ENCODE results near the gene PHF21A.

DNA sequence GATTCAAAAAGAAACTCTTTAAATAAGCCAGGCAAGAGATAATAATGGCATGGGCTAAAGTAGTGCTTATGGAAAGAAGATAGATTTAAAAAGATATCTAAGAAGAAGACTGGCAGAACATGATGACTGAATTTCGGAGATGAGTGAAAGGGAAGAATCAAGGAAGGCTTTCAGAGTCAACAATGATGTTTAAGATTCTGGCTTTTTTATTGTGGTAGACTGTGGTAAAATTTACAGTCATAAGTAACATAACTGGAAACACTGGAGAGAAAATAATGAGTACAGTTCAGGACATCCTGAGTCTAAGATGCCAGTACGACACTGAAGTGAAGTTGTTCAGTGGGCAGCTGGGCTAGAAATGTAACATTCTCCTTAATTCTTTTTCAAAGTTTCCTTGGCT, 85.2 kb downstream of the PHF21A start:
- TF ChIP-seq, protein P1, sequence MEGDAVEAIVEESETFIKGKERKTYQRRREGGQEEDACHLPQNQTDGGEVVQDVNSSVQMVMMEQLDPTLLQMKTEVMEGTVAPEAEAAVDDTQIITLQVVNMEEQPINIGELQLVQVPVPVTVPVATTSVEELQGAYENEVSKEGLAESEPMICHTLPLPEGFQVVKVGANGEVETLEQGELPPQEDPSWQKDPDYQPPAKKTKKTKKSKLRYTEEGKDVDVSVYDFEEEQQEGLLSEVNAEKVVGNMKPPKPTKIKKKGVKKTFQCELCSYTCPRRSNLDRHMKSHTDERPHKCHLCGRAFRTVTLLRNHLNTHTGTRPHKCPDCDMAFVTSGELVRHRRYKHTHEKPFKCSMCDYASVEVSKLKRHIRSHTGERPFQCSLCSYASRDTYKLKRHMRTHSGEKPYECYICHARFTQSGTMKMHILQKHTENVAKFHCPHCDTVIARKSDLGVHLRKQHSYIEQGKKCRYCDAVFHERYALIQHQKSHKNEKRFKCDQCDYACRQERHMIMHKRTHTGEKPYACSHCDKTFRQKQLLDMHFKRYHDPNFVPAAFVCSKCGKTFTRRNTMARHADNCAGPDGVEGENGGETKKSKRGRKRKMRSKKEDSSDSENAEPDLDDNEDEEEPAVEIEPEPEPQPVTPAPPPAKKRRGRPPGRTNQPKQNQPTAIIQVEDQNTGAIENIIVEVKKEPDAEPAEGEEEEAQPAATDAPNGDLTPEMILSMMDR (IDR thresholded peaks at IDR 0.05) = no peak
- no peak for TF ChIP-seq EZH2 (IDR thresholded peaks at IDR 0.05)

Measured in neural progenitor cell (in vitro differentiated cells).